ENCODE data around the gene PLCL1. TPM values are rescaled to one million over a fixed set of nuclear protein-coding genes. Genes with fewer than 3 reads are reported as not detected.

PLCL1 gene
- total RNA-seq, 2 experiments from 2014 or later = 1.2 to 1.6 TPM

GRCh38 chr2:197798187-197798586, 6.2 kb upstream of the PLCL1 start:
- ChIA-PET CTCF (interaction anchor here (1.1 to 2.4 kb wide), 3 partner anchors 329 to 499 kb away, joined by 3 to 6 read pairs (median 3); no protein-coding TSS in a partner anchor), POLR2A (no interaction called here)
- H3K36me3 Mint-ChIP-seq (ENCODE audit: low read depth) = no peaks in the 10 kb centered on the region
- peaks cover 3% of the 10 kb centered on the region for H3K9me3 Mint-ChIP-seq
- no peak overlapping the region for H3K4me3 Mint-ChIP-seq
- no peak overlapping the region for H3K27ac Mint-ChIP-seq
- H3K27me3 Mint-ChIP-seq = peaks cover 33% of the 10 kb centered on the region
- peaks cover 2% of the 10 kb centered on the region for H3K4me1 Mint-ChIP-seq
- no peak for DNase-seq

- peaks cover 8% of the 10 kb centered on the region for H3K4me1 Mint-ChIP-seq
- no peak overlapping the region for H3K27ac Mint-ChIP-seq
- no peak for DNase-seq
- no peak overlapping the region for H3K4me3 Mint-ChIP-seq
- ChIA-PET CTCF (interaction anchor here (1.1 to 2.4 kb wide), 3 partner anchors 328 to 498 kb away, joined by 3 to 6 read pairs (median 3); no protein-coding TSS in a partner anchor), POLR2A (no interaction called here)
- H3K9me3 Mint-ChIP-seq = peaks cover 3% of the 10 kb centered on the region
- no peaks in the 10 kb centered on the region for H3K36me3 Mint-ChIP-seq (ENCODE audit: low read depth)
- peaks cover 27% of the 10 kb centered on the region for H3K27me3 Mint-ChIP-seq
Measured at GRCh38 chr2:197799068-197799467, 5.3 kb upstream of the PLCL1 start.

DNA sequence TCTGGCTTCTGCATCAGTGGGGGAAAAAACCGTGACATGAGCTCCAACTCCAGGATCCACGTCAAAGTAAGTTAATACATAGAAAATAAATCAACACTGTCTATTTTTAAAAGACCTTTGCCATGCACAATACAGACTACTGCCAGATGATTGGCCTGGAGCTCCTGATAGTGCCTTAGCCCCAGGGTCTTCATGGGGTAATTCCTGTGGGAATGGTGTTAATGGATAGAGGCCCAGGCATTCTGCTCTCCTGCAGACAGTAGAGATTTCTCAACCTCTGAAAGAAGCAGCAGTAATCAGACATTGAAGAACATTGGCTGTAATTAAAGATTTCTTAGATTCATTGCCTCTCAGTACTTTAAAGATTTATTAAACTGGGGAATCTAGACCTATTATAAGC, 4.3 kb upstream of the PLCL1 start:
- Mint-ChIP-seq H3K4me1 (peaks cover 11% of the 10 kb centered on the region), H3K27me3 (peaks cover 25% of the 10 kb centered on the region), H3K9me3 (peaks cover 3% of the 10 kb centered on the region), H3K4me3 (no peak overlapping the region), H3K36me3 (ENCODE audit: low read depth) (no peaks in the 10 kb centered on the region), H3K27ac (no peak overlapping the region)
- ChIA-PET CTCF (interaction anchor here (1.0 kb wide), 1 partner anchor 328 kb away, joined by 3 read pairs; no protein-coding TSS in a partner anchor), POLR2A (no interaction called here)
- DNase-seq = no peak

DNA sequence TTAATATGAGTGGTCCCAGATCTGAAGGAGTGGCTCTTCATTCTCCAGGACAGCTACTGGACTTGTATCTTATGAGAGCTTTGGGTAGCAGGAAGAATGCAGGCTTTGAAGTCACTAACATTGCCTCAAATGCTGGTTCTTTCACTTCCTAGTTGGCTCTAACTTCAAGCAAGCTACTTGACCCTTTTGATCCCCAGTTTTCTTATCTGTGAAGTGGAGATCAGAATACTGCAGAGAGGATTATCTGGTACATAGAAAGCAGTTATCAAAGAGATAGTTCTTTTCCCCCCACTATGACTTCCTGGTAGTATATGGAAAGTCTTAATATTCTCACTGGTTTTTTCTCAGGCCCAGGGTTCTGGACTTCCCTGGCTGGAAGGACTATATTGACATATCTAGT, 3.4 kb upstream of the PLCL1 start:
- Mint-ChIP-seq H3K27ac (no peak overlapping the region), H3K9me3 (no peaks in the 10 kb centered on the region), H3K4me3 (no peak overlapping the region), H3K27me3 (peaks cover 30% of the 10 kb centered on the region), H3K36me3 (ENCODE audit: low read depth) (no peaks in the 10 kb centered on the region), H3K4me1 (peaks cover 19% of the 10 kb centered on the region)
- CTCF ChIA-PET = interaction anchor here (1.8 kb wide), 1 partner anchor 326 kb away, joined by 14 read pairs; no protein-coding TSS in a partner anchor
- DNase-seq = no peak
- POLR2A ChIA-PET = no interaction called here

GRCh38 chr2:197803033-197803444, 1.4 kb upstream of the PLCL1 start:
- ChIA-PET POLR2A (interaction anchor here (1.4 kb wide), 1 partner anchor 325 kb away, joined by 6 read pairs; no protein-coding TSS in a partner anchor), CTCF (no interaction called here)
- Mint-ChIP-seq H3K36me3 (ENCODE audit: low read depth) (no peaks in the 10 kb centered on the region), H3K9me3 (no peaks in the 10 kb centered on the region), H3K27me3 (peaks cover 33% of the 10 kb centered on the region), H3K4me3 (no peak overlapping the region), H3K4me1 (peaks cover 21% of the 10 kb centered on the region), H3K27ac (no peak overlapping the region)
- DNase-seq = no peak

- Mint-ChIP-seq H3K36me3 (ENCODE audit: low read depth) (no peaks in the 10 kb centered on the region), H3K4me3 (peak overlapping the region; percentile 83), H3K27ac (no peak overlapping the region), H3K4me1 (peaks cover 27% of the 10 kb centered on the region), H3K9me3 (no peaks in the 10 kb centered on the region), H3K27me3 (peaks cover 28% of the 10 kb centered on the region)
- ChIA-PET CTCF (interaction anchor here (0.6 to 1.4 kb wide), 11 partner anchors 8 to 492 kb away, joined by 3 to 8 read pairs (median 3); no protein-coding TSS in a partner anchor), POLR2A (no interaction called here)
- DNase-seq = peak; percentile 36
Measured at GRCh38 chr2:197804758-197805714, 643 bp downstream of the PLCL1 start.

GRCh38 chr2:197805715-197806633, 1.6 kb downstream of the PLCL1 start:
- Mint-ChIP-seq H3K4me3 (peak overlapping the region; percentile 76), H3K27ac (no peak overlapping the region), H3K4me1 (peaks cover 27% of the 10 kb centered on the region), H3K27me3 (peaks cover 28% of the 10 kb centered on the region), H3K9me3 (no peaks in the 10 kb centered on the region), H3K36me3 (ENCODE audit: low read depth) (no peaks in the 10 kb centered on the region)
- no peak for DNase-seq
- ChIA-PET POLR2A (no interaction called here), CTCF (interaction anchor here (1.0 to 1.2 kb wide), 3 partner anchors 15 to 322 kb away, joined by 3 to 4 read pairs (median 3); no protein-coding TSS in a partner anchor)

DNA sequence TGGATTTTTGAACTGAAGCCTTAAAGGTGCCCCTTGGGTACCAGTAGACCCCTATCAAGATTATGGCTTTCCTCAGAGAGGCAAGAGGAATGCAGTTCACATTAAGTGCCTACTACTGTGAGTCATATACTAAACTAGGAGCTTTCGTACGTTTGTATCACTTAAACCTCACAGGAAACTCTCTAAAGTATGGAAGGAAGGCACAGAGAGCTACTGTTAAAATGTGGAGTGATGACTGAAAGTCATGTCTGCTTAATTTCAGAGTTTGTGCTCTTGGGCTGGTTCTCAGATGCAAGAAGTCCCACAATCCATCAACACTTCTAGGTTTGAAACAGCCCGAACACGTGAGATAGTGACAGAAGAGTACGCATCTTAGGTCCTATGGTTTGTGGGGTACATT, 4.7 kb downstream of the PLCL1 start:
- Mint-ChIP-seq H3K27ac (no peak overlapping the region), H3K36me3 (ENCODE audit: low read depth) (no peaks in the 10 kb centered on the region), H3K4me1 (peaks cover 20% of the 10 kb centered on the region), H3K4me3 (no peak overlapping the region), H3K9me3 (no peaks in the 10 kb centered on the region), H3K27me3 (peaks cover 23% of the 10 kb centered on the region)
- CTCF ChIA-PET = interaction anchor here (1.2 to 1.5 kb wide), 2 partner anchors 29 to 318 kb away, joined by 5 read pairs; no protein-coding TSS in a partner anchor
- POLR2A ChIA-PET = interaction anchor here (1.2 kb wide), 1 partner anchor 103 kb away, joined by 4 read pairs; no protein-coding TSS in a partner anchor
- DNase-seq = no peak

- POLR2A ChIA-PET = no interaction called here
- H3K4me1 Mint-ChIP-seq = peaks cover 23% of the 10 kb centered on the region
- H3K9me3 Mint-ChIP-seq = no peaks in the 10 kb centered on the region
- CTCF ChIA-PET = no interaction called here
- peaks cover 23% of the 10 kb centered on the region for H3K27me3 Mint-ChIP-seq
- no peaks in the 10 kb centered on the region for H3K36me3 Mint-ChIP-seq (ENCODE audit: low read depth)
- DNase-seq = no peak
- no peak overlapping the region for H3K4me3 Mint-ChIP-seq
- no peak overlapping the region for H3K27ac Mint-ChIP-seq
Measured at GRCh38 chr2:197810016-197810415, 5.6 kb downstream of the PLCL1 start.

- peaks cover 21% of the 10 kb centered on the region for H3K4me1 Mint-ChIP-seq
- no peak for DNase-seq
- no peak overlapping the region for H3K4me3 Mint-ChIP-seq
- ChIA-PET CTCF (interaction anchor here (0.6 kb wide), 1 partner anchor 205 kb away, joined by 3 read pairs; no protein-coding TSS in a partner anchor), POLR2A (no interaction called here)
- H3K27ac Mint-ChIP-seq = no peak overlapping the region
- H3K9me3 Mint-ChIP-seq = no peaks in the 10 kb centered on the region
- no peaks in the 10 kb centered on the region for H3K36me3 Mint-ChIP-seq (ENCODE audit: low read depth)
- H3K27me3 Mint-ChIP-seq = peaks cover 20% of the 10 kb centered on the region
Measured at GRCh38 chr2:197810491-197810890, 6.1 kb downstream of the PLCL1 start.

DNA sequence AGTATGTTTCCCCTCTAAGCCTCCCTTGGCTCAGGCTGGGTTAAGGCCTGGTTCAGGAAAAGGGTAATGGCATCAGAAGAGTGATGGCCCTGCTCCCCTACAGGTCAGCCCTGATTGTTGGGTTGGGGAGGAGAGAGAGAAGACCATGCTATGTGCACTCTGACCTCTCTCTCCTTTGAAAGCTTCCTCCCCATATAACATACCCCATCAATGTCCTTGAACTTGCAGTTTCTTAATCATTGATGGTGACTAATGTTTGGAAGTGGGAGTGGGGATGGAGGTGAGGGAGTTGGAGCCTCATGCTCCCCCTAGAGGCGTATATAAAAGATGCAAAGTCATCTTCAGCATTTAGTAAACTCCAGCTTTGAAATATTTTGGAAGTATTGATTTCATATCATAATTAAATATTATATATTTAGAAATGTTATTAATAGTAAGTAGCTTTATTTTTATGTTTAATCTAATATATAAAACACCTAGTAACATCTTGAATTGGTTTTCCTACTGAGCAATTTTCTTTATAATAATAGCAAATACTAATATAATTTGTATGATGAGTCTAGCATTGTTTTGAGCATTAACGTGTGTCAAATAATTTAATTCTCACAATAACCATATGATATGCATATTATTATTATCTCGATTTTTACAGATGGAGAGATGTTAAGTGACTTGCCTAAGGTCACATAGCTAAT, 8.8 kb downstream of the PLCL1 start:
- peaks cover 13% of the 10 kb centered on the region for H3K4me1 Mint-ChIP-seq
- H3K36me3 Mint-ChIP-seq (ENCODE audit: low read depth) = no peaks in the 10 kb centered on the region
- H3K9me3 Mint-ChIP-seq = no peaks in the 10 kb centered on the region
- H3K4me3 Mint-ChIP-seq = no peak overlapping the region
- no peak overlapping the region for H3K27ac Mint-ChIP-seq
- ChIA-PET CTCF (interaction anchor here (0.8 to 2.7 kb wide), 10 partner anchors 9 to 483 kb away, joined by 3 to 17 read pairs (median 4); partner anchors contain the start of gene PLCL1), POLR2A (no interaction called here)
- peaks cover 8% of the 10 kb centered on the region for H3K27me3 Mint-ChIP-seq
- no peak for DNase-seq

GRCh38 chr2:197814526-197814925, 10.1 kb downstream of the PLCL1 start:
- Mint-ChIP-seq H3K27ac (no peak overlapping the region), H3K4me3 (no peak overlapping the region), H3K27me3 (peaks cover 5% of the 10 kb centered on the region), H3K4me1 (peaks cover 7% of the 10 kb centered on the region), H3K9me3 (no peaks in the 10 kb centered on the region), H3K36me3 (ENCODE audit: low read depth) (no peaks in the 10 kb centered on the region)
- POLR2A ChIA-PET = interaction anchor here (0.7 kb wide), 1 partner anchor 140 kb away, joined by 3 read pairs; no protein-coding TSS in a partner anchor
- DNase-seq = no peak
- CTCF ChIA-PET = interaction anchor here (1.1 to 2.7 kb wide), 4 partner anchors 9 to 482 kb away, joined by 3 to 17 read pairs (median 12); no protein-coding TSS in a partner anchor

Data from activated CD4-positive, alpha-beta memory T cell treated with anti-CD3 and anti-CD28 coated beads, Interleukin-2, amount 10 ng/mL, durations not matched to agents 7 days and 5 days (primary cell).